GM18517 (cell line): ENCODE measurements around the gene ZC3H18.

Experiments
- ATAC-seq: cut with Tn5 transposase; IDR thresholded peaks from one replicate; pipeline ENCODE4 v1.9.1; 2021; ENCODE audit warnings: mild to moderate bottlenecking, moderate library complexity; ENCODE audit not compliant: unreplicated experiment

ZC3H18 gene

DNA sequence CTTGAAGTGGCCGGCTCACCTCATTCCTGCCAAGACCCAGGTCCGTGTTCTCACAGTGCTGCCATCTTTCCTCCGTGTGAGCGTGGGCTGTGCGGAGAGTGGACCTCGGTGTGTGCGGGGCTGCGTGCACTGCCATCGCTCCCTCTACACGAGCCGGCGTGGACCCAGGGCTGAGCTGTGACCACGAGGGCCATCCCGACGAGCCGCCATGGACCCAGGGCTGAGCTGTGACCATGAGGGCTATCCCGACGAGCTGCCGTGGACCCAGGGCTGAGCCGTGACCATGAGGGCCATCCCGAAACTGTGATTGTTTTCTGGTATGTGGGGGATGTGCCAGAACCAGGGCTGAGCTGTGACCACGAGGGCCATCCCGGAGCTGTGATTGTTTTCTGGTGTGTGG is 101.6 kb downstream of the ZC3H18 start:
- no peak for ATAC-seq

DNA sequence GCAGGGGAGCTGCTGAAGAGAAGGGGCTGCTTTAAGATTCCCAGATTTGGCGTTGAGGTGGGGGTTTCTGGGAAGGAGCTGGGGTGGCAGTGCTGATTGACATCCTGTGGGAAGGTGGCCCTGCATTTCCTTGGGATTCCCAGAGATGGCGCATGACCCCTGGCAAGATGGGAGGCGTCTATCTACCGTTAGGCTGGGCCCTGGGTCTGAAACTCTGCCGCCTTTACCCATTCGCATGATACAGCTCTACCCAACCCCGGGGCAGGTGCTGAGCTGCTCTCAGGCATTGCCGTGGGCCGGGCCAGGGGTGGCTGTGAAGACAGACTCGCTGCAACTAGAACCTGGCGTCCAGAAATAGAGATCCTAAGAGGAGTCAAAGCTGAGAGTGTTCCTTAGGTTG is 102.6 kb downstream of the ZC3H18 start:
- ATAC-seq = no peak

DNA sequence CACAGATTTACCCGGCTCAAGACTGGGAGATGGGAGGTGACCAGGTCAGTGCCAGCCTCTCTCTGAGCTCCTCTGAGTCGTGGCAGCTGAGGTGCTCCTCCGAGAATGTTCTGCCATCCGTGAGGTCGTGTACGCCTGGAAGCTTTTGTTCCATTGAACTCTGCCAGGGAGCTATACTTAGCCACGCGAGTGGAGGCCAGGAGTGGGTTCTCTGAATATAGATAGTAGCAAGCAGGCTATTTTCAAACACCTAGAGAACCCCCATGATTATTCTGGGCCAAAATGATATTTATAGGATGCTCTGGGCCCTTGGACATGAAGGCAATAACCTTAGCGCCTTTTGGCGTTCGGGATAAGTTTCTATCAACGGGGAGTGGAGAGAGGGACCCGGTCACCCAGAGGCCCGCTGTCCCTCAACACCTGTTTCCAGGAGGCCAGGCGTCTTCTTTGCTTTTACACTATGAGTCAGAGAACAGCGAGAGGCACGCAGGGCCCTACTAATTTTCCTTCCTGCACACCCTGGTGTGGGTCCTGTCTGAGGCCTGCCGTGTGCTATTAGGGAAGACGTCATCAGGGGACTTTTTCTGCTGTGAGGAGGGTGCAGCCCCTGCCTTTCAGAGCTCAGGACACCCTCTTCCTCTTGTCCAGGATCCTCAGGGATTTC is 103.6 kb downstream of the ZC3H18 start:
- no peak for ATAC-seq

DNA sequence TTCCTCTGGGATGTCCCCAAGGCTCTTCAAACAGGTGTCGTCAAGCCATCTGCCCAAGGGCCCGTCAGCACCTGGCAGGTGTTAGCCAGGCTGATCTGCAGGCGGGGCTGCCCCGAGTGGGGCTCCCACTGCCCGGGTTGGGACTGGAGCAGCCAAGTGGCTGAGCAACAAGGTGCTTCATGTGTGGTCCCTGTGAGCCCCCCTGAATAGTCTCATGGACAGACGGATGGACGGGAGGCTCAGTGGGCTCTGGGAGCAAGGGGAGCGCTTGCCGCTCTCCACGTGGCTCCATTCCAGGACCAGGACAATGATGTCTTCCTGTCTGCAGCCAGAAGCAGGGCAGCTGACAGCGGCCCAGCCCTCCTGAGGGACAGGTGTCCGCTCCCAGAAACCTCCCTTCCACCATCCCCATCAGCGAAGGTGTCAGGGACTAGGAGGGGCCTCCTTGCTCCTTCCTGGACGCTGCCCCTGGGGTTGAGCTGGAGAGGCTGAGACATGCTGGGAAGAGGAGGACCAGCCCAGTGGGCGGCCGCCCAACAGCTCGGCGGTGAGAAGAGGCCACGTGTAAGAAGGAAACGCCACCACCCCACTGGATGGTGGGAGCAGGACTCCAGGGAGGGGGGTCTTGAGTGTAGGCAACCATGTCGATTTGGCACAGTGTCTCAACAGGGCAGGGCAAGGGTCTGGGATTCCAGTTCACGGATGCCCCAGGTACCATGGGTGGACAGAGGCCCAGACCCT is 106.5 kb downstream of the ZC3H18 start:
- no peak for ATAC-seq

DNA sequence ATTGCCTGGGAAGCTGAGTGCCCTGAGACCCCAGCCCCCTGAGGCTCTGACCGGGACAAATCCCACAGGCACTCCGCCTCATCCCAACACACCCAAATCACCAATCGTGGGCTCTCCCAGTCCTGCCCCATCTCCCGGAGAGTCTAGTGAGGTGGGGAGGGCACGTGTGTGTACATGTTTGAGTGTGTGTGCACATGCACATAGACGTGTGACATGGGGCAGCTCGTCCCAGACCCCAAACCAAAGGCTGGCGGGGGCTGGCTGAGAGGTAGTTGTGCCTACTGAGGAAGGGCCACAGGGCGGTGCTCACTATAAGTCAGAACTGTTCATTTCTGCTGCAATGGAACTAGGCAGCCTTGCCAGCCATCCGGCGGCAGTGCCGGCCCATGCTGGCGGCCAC is 107.5 kb downstream of the ZC3H18 start:
- no peak for ATAC-seq

DNA sequence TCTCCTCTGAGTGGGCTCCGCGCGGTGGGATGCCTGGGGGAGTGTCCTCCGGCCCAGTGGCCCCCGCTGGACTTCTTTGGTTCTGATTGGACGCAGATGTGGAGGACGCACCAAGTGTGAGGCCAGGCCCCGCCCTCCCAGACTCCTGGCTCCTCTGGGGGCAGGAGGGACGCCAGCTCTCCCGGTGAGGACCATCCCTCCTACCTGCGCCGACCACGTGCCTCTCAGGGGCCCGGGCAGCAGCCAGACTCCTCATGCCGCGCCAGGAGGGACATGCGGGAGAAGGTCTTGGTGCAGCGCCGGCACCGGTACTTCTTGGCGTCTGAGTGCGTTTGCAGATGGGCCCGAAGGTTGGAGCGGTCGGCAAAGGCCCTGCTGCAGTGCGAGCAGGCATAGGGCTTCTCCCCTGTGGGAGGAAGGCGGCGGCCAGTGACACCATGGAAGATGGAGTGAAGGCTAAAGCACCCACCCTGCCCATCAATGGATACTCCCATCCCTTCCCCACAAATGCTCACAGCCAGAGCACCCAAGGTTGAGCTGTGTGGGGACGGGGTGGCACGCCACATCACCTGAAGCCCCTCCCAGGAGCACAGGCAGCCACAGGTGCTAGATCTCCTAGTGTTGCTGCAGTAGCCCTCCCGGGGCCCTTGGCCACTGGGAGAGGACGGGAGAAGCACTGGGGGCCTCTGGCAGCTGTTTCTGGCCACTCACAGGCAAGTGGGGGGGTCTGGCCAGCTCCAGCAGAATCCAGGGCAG is 108.2 kb downstream of the ZC3H18 start:
- ATAC-seq = no peak

DNA sequence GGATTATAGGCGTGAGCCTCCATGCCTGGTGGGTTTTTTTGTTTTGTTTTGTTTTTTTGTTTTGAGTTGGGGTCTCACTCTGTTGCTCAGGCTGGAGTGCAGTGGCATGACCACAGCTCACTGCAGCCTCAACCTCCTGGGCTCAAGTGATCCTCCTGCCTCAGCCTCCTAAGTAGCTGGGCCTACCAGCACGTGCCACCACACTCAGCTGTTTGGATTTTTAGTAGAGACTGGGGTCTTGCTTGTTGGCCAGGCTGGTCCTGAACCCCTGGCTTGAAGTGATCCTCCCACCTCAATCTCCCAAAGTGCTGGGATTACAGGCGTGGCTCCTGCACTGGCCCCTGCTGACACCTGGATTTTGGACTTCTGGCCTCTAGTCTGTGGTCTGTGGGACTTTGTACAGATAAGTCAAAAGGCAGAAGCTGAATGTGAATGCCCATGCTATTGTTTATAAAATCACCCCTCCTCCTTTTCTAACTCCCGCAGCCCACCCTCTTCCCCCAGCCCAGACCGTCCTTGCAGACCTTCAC is 110.4 kb downstream of the ZC3H18 start:
- ATAC-seq = no peak

DNA sequence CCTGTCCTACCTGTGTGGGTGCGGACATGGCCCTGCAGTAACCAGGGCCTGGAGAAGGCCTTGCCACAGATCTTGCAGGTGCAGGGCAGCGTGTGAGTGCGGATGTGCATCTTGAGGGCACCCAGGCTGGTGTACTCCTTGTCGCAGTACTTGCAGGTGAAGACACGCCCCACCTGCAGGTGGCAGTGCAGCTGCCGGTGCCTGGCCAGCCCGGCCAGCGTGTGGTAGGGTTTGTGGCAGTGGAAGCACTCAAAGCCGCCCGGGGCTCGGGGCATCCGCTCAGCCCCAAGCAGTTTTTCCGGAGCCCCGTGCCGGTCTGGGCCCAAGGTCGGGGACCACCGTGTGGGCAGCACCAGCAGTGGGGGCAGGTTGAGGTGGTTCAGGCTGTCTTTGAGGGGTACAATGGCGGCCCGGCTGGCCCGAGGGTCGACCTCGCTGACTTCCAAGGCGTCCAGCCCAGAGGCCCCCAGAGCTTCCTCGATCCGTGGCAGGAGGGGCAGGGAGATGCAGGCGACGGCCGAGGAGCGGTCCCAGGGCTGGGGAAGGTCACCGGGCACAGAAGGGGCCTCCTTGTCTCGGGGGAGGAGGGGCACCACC is 111.0 kb downstream of the ZC3H18 start:
- no peak for ATAC-seq
